GM18870 (cell line): ENCODE data around the gene NRAS.
"Not testable (repeated sequence)": the region's sequence is repeated elsewhere in the genome, so short reads cannot be mapped to it uniquely, and the experiment has no call there.

ENCODE experiments used
- ATAC-seq: cut with Tn5 transposase; IDR thresholded peaks from one replicate; pipeline ENCODE4 v1.9.1; 2021; ENCODE audit warnings: moderate library complexity; ENCODE audit not compliant: unreplicated experiment

NRAS gene

GRCh38 chr1:114716304-114717170 is at the start of gene NRAS:
TSS of gene NRAS (minus strand) at chr1:114716771. CDS start at chr1:114716160, 611 bp downstream.
- peak; percentile 77 for ATAC-seq

GRCh38 chr1:114764689-114765088 is 48.1 kb upstream of the NRAS start:
- ATAC-seq = no peak

GRCh38 chr1:114758256-114758832 is 41.8 kb upstream of the NRAS start:
- ATAC-seq = no peak

- ATAC-seq = peak; percentile 71
Measured at GRCh38 chr1:114757455-114758255, 41.1 kb upstream of the NRAS start, which contains the start of gene CSDE1. TSS of gene CSDE1 (minus strand) at chr1:114757984. CDS start at chr1:114739890, 18,094 bp downstream.

- ATAC-seq = peak; percentile 4
Measured at GRCh38 chr1:114756949-114757454, 40.4 kb upstream of the NRAS start.

GRCh38 chr1:114756009-114756892 is 39.7 kb upstream of the NRAS start:
- ATAC-seq = peak; percentile 37

GRCh38 chr1:114755006-114755931 is 38.7 kb upstream of the NRAS start:
- no peak for ATAC-seq

- not testable (repeated sequence) for ATAC-seq
Measured at GRCh38 chr1:114753702-114754101, 37.1 kb upstream of the NRAS start.

GRCh38 chr1:114753143-114753542 is 36.6 kb upstream of the NRAS start:
- no peak for ATAC-seq

GRCh38 chr1:114750780-114751179 is 34.2 kb upstream of the NRAS start:
- no peak for ATAC-seq

- no peak for ATAC-seq
Measured at GRCh38 chr1:114749835-114750234, 33.3 kb upstream of the NRAS start.

- no peak for ATAC-seq
Measured at GRCh38 chr1:114746450-114747121, 30.0 kb upstream of the NRAS start.

- ATAC-seq = no peak
Measured at GRCh38 chr1:114745291-114745690, 28.7 kb upstream of the NRAS start.

- ATAC-seq = no peak
Measured at GRCh38 chr1:114741963-114742746, 25.6 kb upstream of the NRAS start.

- no peak for ATAC-seq
Measured at GRCh38 chr1:114740331-114740730, 23.8 kb upstream of the NRAS start.

- ATAC-seq = no peak
Measured at GRCh38 chr1:114737314-114737849, 20.8 kb upstream of the NRAS start.

- no peak for ATAC-seq
Measured at GRCh38 chr1:114735479-114735878, 18.9 kb upstream of the NRAS start.

- ATAC-seq = no peak
Measured at GRCh38 chr1:114729782-114730181, 13.2 kb upstream of the NRAS start.
